Activated CD8-positive, alpha-beta T cell treated with anti-CD3 and anti-CD28 coated beads for 36 hours (primary cell): ENCODE measurements around the gene FHIP1B. TPM values are rescaled to one million over a fixed set of nuclear protein-coding genes. Genes with fewer than 3 reads are reported as not detected.

Source experiments
- ATAC-seq: fragments of 200-7000 bp; cut with Tn5 transposase; one replicate; pipeline ENCODE4 v1.10.0; 2021; ENCODE audit warnings: mild to moderate bottlenecking, moderate library complexity
- CTCF ChIA-PET: fragments of 350-600 bp; sonication (Branson Sonifier 250); formaldehyde crosslinking; loops from one replicate; lab custom pipeline; 2021; ENCODE audit warnings: antibody characterized with exemption; lab: Charles Lee
- POLR2A ChIA-PET: fragments of 350-600 bp; sonication (Branson Sonifier 250); formaldehyde crosslinking; loops from one replicate; lab custom pipeline; 2021; ENCODE audit warnings: antibody characterized with exemption; lab: Charles Lee
- DNase-seq: peaks from one replicate; pipeline ENCODE4 v3.0.0-alpha.2; 2020
- H3K27ac Mint-ChIP-seq: one replicate; pipeline ENCODE4 v1.8.0; 2021; ENCODE audit warnings: mild to moderate bottlenecking, mixed read lengths
- H3K27me3 Mint-ChIP-seq: one replicate; pipeline ENCODE4 v1.8.0; 2021; ENCODE audit warnings: mixed read lengths
- H3K36me3 Mint-ChIP-seq: one replicate; pipeline ENCODE4 v1.8.0; 2021; ENCODE audit warnings: low read depth, mixed read lengths
- H3K4me1 Mint-ChIP-seq: one replicate; pipeline ENCODE4 v1.8.0; 2021; ENCODE audit warnings: low read depth, mixed read lengths
- H3K4me3 Mint-ChIP-seq: one replicate; pipeline ENCODE4 v1.8.0; 2021; ENCODE audit warnings: mild to moderate bottlenecking, moderate library complexity, mixed read lengths
- H3K9me3 Mint-ChIP-seq: one replicate; pipeline ENCODE4 v1.8.0; 2021; ENCODE audit warnings: mixed read lengths
- CTCF ChIP-seq: fragments of 200-600 bp; IDR thresholded peaks from one replicate; pipeline ENCODE4 v1.8.0; 2022; ENCODE audit warnings: antibody characterized with exemption, mild to moderate bottlenecking
- intact Hi-C: fragments of 100-400 bp; cut with micrococcal nuclease; formaldehyde crosslinking; loops from one replicate; pipeline ENCODE4 v1.10.0; 2022
- total RNA-seq, 2 experiments: library from RNA; stranded (reverse); gene quantifications; one replicate each; pipeline ENCODE4 v1.2.3, GENCODE V29; 2021

The FHIP1B gene
- total RNA-seq, 2 experiments from 2014 or later = 14.9 to 15.1 TPM

GRCh38 chr11:6175440-6175839, 59.0 kb downstream of the FHIP1B start:
- ChIA-PET CTCF (no interaction called here), POLR2A (no interaction called here)
- no peak overlapping the region for H3K4me3 Mint-ChIP-seq
- H3K4me1 Mint-ChIP-seq = peaks cover 3% of the 10 kb centered on the region
- ATAC-seq = no peak
- DNase-seq = no peak
- intact Hi-C loops = no loop called here
- H3K27me3 Mint-ChIP-seq = peaks cover 5% of the 10 kb centered on the region
- H3K9me3 Mint-ChIP-seq = no peaks in the 10 kb centered on the region
- no peak for TF ChIP-seq CTCF
- no peaks in the 10 kb centered on the region for H3K36me3 Mint-ChIP-seq
- no peak overlapping the region for H3K27ac Mint-ChIP-seq

- CTCF ChIA-PET = no interaction called here
- intact Hi-C loops = no loop called here
- no peak for ATAC-seq
- POLR2A ChIA-PET = no interaction called here
- no peak for DNase-seq
- H3K27me3 Mint-ChIP-seq = peaks cover 5% of the 10 kb centered on the region
- no peaks in the 10 kb centered on the region for H3K4me1 Mint-ChIP-seq
- no peak within 1 kb of the TSS for H3K4me3 Mint-ChIP-seq
- TF ChIP-seq CTCF = no peak
- no peaks in the 10 kb centered on the region for H3K9me3 Mint-ChIP-seq
- H3K27ac Mint-ChIP-seq = no peak within 1 kb of the TSS
- no peaks in the 10 kb centered on the region for H3K36me3 Mint-ChIP-seq
Measured at GRCh38 chr11:6170226-6170625, 64.2 kb downstream of the FHIP1B start, which contains the start of gene OR52B2. TSS of gene OR52B2 (minus strand) at chr11:6170326. CDS start at chr11:6170326, 0 bp downstream.

Other genes with a start within 250 kb of the FHIP1B start
- gene OR52L1, start 247.7 kb downstream of the FHIP1B start, total RNA-seq = not detected
- not detected for gene OR56A4, start 227.7 kb downstream of the FHIP1B start, total RNA-seq
- gene OR56A1, start 203.9 kb downstream of the FHIP1B start, total RNA-seq = not detected
- not detected for gene OR56B4, start 127.0 kb downstream of the FHIP1B start, total RNA-seq
- gene OR52B2, start 64.3 kb downstream of the FHIP1B start, total RNA-seq = not detected
- not detected for gene OR52W1, start 35.4 kb downstream of the FHIP1B start, total RNA-seq
- not detected for gene C11orf42, start 29.1 kb downstream of the FHIP1B start, total RNA-seq
- under 1 TPM in 1 of 2 experiments, not detected in 1; 0.18 TPM for gene CNGA4, start 4.5 kb upstream of the FHIP1B start, total RNA-seq
- gene CCKBR, start 25.2 kb upstream of the FHIP1B start, total RNA-seq = not detected
- 10 to 100 TPM; 13.3 to 15.9 TPM for gene CAVIN3, start 85.9 kb upstream of the FHIP1B start, total RNA-seq
- gene SMPD1, start 155.8 kb upstream of the FHIP1B start, total RNA-seq = 10 to 100 TPM; 10.6 to 11.2 TPM
- 10 to 100 TPM; 28.1 to 31.1 TPM for gene APBB1, start 184.5 kb upstream of the FHIP1B start, total RNA-seq
- gene HPX, start 206.4 kb upstream of the FHIP1B start, total RNA-seq = not detected
- 1 to 10 TPM; 4.4 to 5.5 TPM for gene TRIM3, start 239.3 kb upstream of the FHIP1B start, total RNA-seq
- gene ARFIP2, start 246.7 kb upstream of the FHIP1B start, total RNA-seq = 10 to 100 TPM; 36.9 to 38.3 TPM
- 10 to 100 TPM; 40.6 to 43.0 TPM for gene TIMM10B, start 246.9 kb upstream of the FHIP1B start, total RNA-seq